Loucy (cell line): ENCODE data around the gene HOXD10.

Experiments
- H2AFZ ChIP-seq: fragments of 200-600 bp; sonication (generic); 2 replicates; pipeline ENCODE4 v1.6.0; 2016; ENCODE audit warnings: antibody characterized with exemption, mild to moderate bottlenecking, low read length, moderate library complexity
- H3F3A ChIP-seq: fragments of 200-600 bp; 2 replicates; pipeline ENCODE4 v1.6.0; 2016; ENCODE audit warnings: antibody characterized with exemption, low read depth, mild to moderate bottlenecking
- H3K27me3 ChIP-seq: fragments of 200-600 bp; sonication (generic); 2 replicates; pipeline ENCODE4 v1.6.1; 2014; ENCODE audit warnings: low read length, mild to moderate bottlenecking; ENCODE audit not compliant: insufficient read depth, poor library complexity, severe bottlenecking
- H3K36me3 ChIP-seq: fragments of 200-600 bp; sonication (generic); 2 replicates; pipeline ENCODE4 v1.6.1; 2016; ENCODE audit warnings: low read length; ENCODE audit not compliant: insufficient read depth
- H3K4me1 ChIP-seq: fragments of 200-600 bp; sonication (generic); 2 replicates; pipeline ENCODE4 v1.5.1; 2014; ENCODE audit warnings: low read length, mild to moderate bottlenecking; ENCODE audit not compliant: insufficient read depth, poor library complexity, severe bottlenecking
- H3K4me2 ChIP-seq: fragments of 200-600 bp; sonication (generic); 2 replicates; pipeline ENCODE4 v1.6.0; 2014; ENCODE audit warnings: antibody characterized with exemption, low read length, low read depth, mild to moderate bottlenecking; ENCODE audit not compliant: poor library complexity, severe bottlenecking
- H3K4me3 ChIP-seq: fragments of 200-600 bp; sonication (generic); 2 replicates; pipeline ENCODE4 v1.5.1; 2014; ENCODE audit warnings: low read length, mild to moderate bottlenecking, mixed read lengths; ENCODE audit not compliant: poor library complexity, severe bottlenecking
- H3K79me2 ChIP-seq: fragments of 200-600 bp; sonication (generic); 2 replicates; pipeline ENCODE4 v1.6.1; 2014; ENCODE audit warnings: low read length; ENCODE audit not compliant: insufficient read depth
- H3K9ac ChIP-seq: fragments of 200-600 bp; sonication (generic); 2 replicates; pipeline ENCODE4 v1.6.0; 2014; ENCODE audit warnings: mild to moderate bottlenecking, low read depth, low read length, moderate library complexity; ENCODE audit not compliant: poor library complexity, severe bottlenecking
- H3K9me2 ChIP-seq: fragments of 200-600 bp; sonication (generic); replicated peaks from 2 replicates; pipeline ENCODE4 v1.6.1; 2016; ENCODE audit warnings: low read depth, low read length, mixed read lengths
- H3K9me3 ChIP-seq: fragments of 200-600 bp; sonication (generic); 2 replicates; pipeline ENCODE4 v1.6.1; 2014; ENCODE audit warnings: mild to moderate bottlenecking, antibody characterized with exemption, low read length, low read depth; ENCODE audit not compliant: insufficient read depth
- H4K20me1 ChIP-seq: fragments of 200-600 bp; sonication (generic); 2 replicates; pipeline ENCODE4 v1.6.0; 2014; ENCODE audit warnings: antibody characterized with exemption, low read length, mild to moderate bottlenecking; ENCODE audit not compliant: insufficient read depth, poor library complexity, severe bottlenecking
- EZH2phosphoT487 ChIP-seq: fragments of 200-600 bp; IDR thresholded peaks from 2 replicates; pipeline ENCODE4 v1.6.1; 2018; ENCODE audit warnings: antibody characterized with exemption, mild to moderate bottlenecking, moderate library complexity, borderline replicate concordance
- TF ChIP-seq, protein P1 (sequence below): fragments of 200-600 bp; sonication (generic); conservative IDR thresholded peaks from 2 replicates; pipeline ENCODE4 v1.5.1; 2014; ENCODE audit warnings: mild to moderate bottlenecking, antibody characterized with exemption, low read length

The HOXD10 gene

GRCh38 chr2:176136374-176137251, 20.0 kb downstream of the HOXD10 start:
- Histone ChIP-seq H3K9me3 (no peaks in the 10 kb centered on the region), H3K9me2 (no peaks in the 10 kb centered on the region), H3K79me2 (no peaks in the 10 kb centered on the region), H2AFZ (no peak overlapping the region), H3K4me1 (peaks cover 12% of the 10 kb centered on the region), H4K20me1 (no peaks in the 10 kb centered on the region), H3K4me3 (no peak overlapping the region), H3K36me3 (no peaks in the 10 kb centered on the region), H3F3A (no peaks in the 10 kb centered on the region), H3K4me2 (no peak overlapping the region), H3K27me3 (no peaks in the 10 kb centered on the region), H3K9ac (no peak overlapping the region)
- no peak for TF ChIP-seq EZH2phosphoT487
- TF ChIP-seq, protein P1, sequence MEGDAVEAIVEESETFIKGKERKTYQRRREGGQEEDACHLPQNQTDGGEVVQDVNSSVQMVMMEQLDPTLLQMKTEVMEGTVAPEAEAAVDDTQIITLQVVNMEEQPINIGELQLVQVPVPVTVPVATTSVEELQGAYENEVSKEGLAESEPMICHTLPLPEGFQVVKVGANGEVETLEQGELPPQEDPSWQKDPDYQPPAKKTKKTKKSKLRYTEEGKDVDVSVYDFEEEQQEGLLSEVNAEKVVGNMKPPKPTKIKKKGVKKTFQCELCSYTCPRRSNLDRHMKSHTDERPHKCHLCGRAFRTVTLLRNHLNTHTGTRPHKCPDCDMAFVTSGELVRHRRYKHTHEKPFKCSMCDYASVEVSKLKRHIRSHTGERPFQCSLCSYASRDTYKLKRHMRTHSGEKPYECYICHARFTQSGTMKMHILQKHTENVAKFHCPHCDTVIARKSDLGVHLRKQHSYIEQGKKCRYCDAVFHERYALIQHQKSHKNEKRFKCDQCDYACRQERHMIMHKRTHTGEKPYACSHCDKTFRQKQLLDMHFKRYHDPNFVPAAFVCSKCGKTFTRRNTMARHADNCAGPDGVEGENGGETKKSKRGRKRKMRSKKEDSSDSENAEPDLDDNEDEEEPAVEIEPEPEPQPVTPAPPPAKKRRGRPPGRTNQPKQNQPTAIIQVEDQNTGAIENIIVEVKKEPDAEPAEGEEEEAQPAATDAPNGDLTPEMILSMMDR = no peak

GRCh38 chr2:176137252-176137580, 20.6 kb downstream of the HOXD10 start:
- H3K4me1 ChIP-seq = peaks cover 12% of the 10 kb centered on the region
- H3K36me3 ChIP-seq = no peaks in the 10 kb centered on the region
- no peak overlapping the region for H3K9ac ChIP-seq
- H3F3A ChIP-seq = no peaks in the 10 kb centered on the region
- H3K4me3 ChIP-seq = no peak overlapping the region
- H2AFZ ChIP-seq = no peak overlapping the region
- H3K9me3 ChIP-seq = no peaks in the 10 kb centered on the region
- H3K27me3 ChIP-seq = no peaks in the 10 kb centered on the region
- H3K79me2 ChIP-seq = no peaks in the 10 kb centered on the region
- TF ChIP-seq EZH2phosphoT487 = no peak
- TF ChIP-seq, protein P1 = no peak
- H3K9me2 ChIP-seq = no peaks in the 10 kb centered on the region
- H4K20me1 ChIP-seq = no peaks in the 10 kb centered on the region
- H3K4me2 ChIP-seq = no peak overlapping the region

- H4K20me1 ChIP-seq = no peaks in the 10 kb centered on the region
- H3K4me1 ChIP-seq = peaks cover 12% of the 10 kb centered on the region
- no peak overlapping the region for H3K4me3 ChIP-seq
- TF ChIP-seq EZH2phosphoT487 = no peak
- TF ChIP-seq, protein P1 = no peak
- H3K9ac ChIP-seq = no peak overlapping the region
- H3K79me2 ChIP-seq = no peaks in the 10 kb centered on the region
- no peaks in the 10 kb centered on the region for H3K36me3 ChIP-seq
- H3K27me3 ChIP-seq = no peaks in the 10 kb centered on the region
- no peak overlapping the region for H3K4me2 ChIP-seq
- no peaks in the 10 kb centered on the region for H3K9me3 ChIP-seq
- no peak overlapping the region for H2AFZ ChIP-seq
- no peaks in the 10 kb centered on the region for H3F3A ChIP-seq
- H3K9me2 ChIP-seq = no peaks in the 10 kb centered on the region
Observed at GRCh38 chr2:176137906-176138305, 21.3 kb downstream of the HOXD10 start.
